Head of caudate nucleus (tissue), 42 donors: Measurements from ENCODE around the gene SLCO4A1.
A peak's percentile ranks its signal among the peaks of the same experiment; 100 is the strongest.

Source experiments
- DNase-seq, 42 donors: peaks; one replicate each; pipeline versions ENCODE4 v3.0.0 to v3.0.0-alpha.2; 2020 to 2021; ENCODE audit warnings: mixed read lengths in 7 of 42
- intact Hi-C: fragments of 100-400 bp; cut with DNase I; formaldehyde crosslinking; loops from one replicate; pipeline ENCODE4 v1.15.0; 2022

Gene SLCO4A1

GRCh38 chr20:62688855-62689460 lies 46.7 kb downstream of the SLCO4A1 start:
- DNase-seq = no peak
- intact Hi-C loops = no loop called here

- intact Hi-C loops = no loop called here
- DNase-seq = no peak
Observed at GRCh38 chr20:62689861-62690260, 47.6 kb downstream of the SLCO4A1 start.

GRCh38 chr20:62690261-62690820 lies 48.0 kb downstream of the SLCO4A1 start:
- DNase-seq = no peak
- intact Hi-C loops = no loop called here

GRCh38 chr20:62691487-62691886 lies 49.2 kb downstream of the SLCO4A1 start:
- peak in 1 of 42 donors; percentile 19 for DNase-seq

GRCh38 chr20:62692176-62692575 lies 49.9 kb downstream of the SLCO4A1 start:
- DNase-seq = peak in 15 of 42 donors; percentile 20 to 56 (median 40)
- intact Hi-C loops = no loop called here

More at GRCh38 chr20:62691487-62691886, 49.2 kb downstream of the SLCO4A1 start:
- intact Hi-C loops = no loop called here

GRCh38 chr20:62692801-62693523 lies 50.7 kb downstream of the SLCO4A1 start:
- no peak for DNase-seq
- intact Hi-C loops = no loop called here

- no peak for DNase-seq
- intact Hi-C loops = no loop called here
Observed at GRCh38 chr20:62693524-62693922, 51.2 kb downstream of the SLCO4A1 start.

- DNase-seq = no peak
- intact Hi-C loops = no loop called here
Observed at GRCh38 chr20:62694106-62694505, 51.8 kb downstream of the SLCO4A1 start.

GRCh38 chr20:62694868-62695267 lies 52.6 kb downstream of the SLCO4A1 start:
- intact Hi-C loops = no loop called here
- no peak for DNase-seq

- no peak for DNase-seq
- intact Hi-C loops = no loop called here
Observed at GRCh38 chr20:62695448-62696414, 53.4 kb downstream of the SLCO4A1 start.

- intact Hi-C loops = no loop called here
- no peak for DNase-seq
Observed at GRCh38 chr20:62696434-62696957, 54.2 kb downstream of the SLCO4A1 start.

GRCh38 chr20:62696989-62697388 lies 54.7 kb downstream of the SLCO4A1 start:
- DNase-seq = no peak

GRCh38 chr20:62697468-62697912 lies 55.2 kb downstream of the SLCO4A1 start:
- DNase-seq = peak in 41 of 42 donors; percentile 23 to 83 (median 64)
- intact Hi-C loops = no loop called here

More at GRCh38 chr20:62696989-62697388, 54.7 kb downstream of the SLCO4A1 start:
- intact Hi-C loops = no loop called here

GRCh38 chr20:62698231-62698630 lies 55.9 kb downstream of the SLCO4A1 start:
- intact Hi-C loops = no loop called here
- DNase-seq = no peak

- DNase-seq = no peak
- intact Hi-C loops = no loop called here
Observed at GRCh38 chr20:62699296-62699695, 57.0 kb downstream of the SLCO4A1 start.

- no peak for DNase-seq
- intact Hi-C loops = no loop called here
Observed at GRCh38 chr20:62699741-62700140, 57.4 kb downstream of the SLCO4A1 start.

GRCh38 chr20:62700261-62700930 lies 58.1 kb downstream of the SLCO4A1 start:
- DNase-seq = no peak
- intact Hi-C loops = no loop called here
